Measurements from ENCODE around the gene ARHGEF16.

The ARHGEF16 gene

GRCh38 chr1:3423896-3424611 lies 30.4 kb upstream of the ARHGEF16 start:
- TF ChIP-seq CTCF (IDR thresholded peaks at IDR 0.05), result no peak
- intact Hi-C loops (cut with DNase I; ENCODE audit: low total_unique reads), result no loop called here
- Histone ChIP-seq H3K9me3 (no peaks in the 10 kb centered on the region), H3K4me1 (peaks cover 0 to 33% (median 26%) of the 10 kb centered on the region in 4 donors), H3K27ac (peak overlapping the region; percentile 91), H3K4me3 (no peak overlapping the region), H3K36me3 (peaks cover 27 to 45% (median 33%) of the 10 kb centered on the region in 3 donors), H3K27me3 (no peaks in the 10 kb centered on the region)
- DNase-seq, result no peak

GRCh38 chr1:3425486-3426215 lies 28.8 kb upstream of the ARHGEF16 start:
- Histone ChIP-seq H3K4me3 (no peak overlapping the region), H3K4me1 (peaks cover 0 to 33% (median 26%) of the 10 kb centered on the region in 4 donors), H3K27ac (no peak overlapping the region), H3K36me3 (peaks cover 34 to 59% (median 43%) of the 10 kb centered on the region in 3 donors), H3K9me3 (no peaks in the 10 kb centered on the region), H3K27me3 (no peaks in the 10 kb centered on the region)
- no peak for TF ChIP-seq CTCF (IDR thresholded peaks at IDR 0.05)
- intact Hi-C loops (cut with DNase I; ENCODE audit: low total_unique reads), result loop anchor here (5.0 kb wide), 3 partner anchors 363 to 553 kb away; no protein-coding TSS in a partner anchor
- DNase-seq, result no peak

GRCh38 chr1:3426956-3427535 lies 27.4 kb upstream of the ARHGEF16 start:
- intact Hi-C loops (cut with DNase I; ENCODE audit: low total_unique reads), result loop anchor here (5.0 kb wide), 3 partner anchors 365 to 555 kb away; no protein-coding TSS in a partner anchor
- Histone ChIP-seq H3K27ac (no peak overlapping the region), H3K27me3 (no peaks in the 10 kb centered on the region), H3K4me3 (no peak overlapping the region), H3K9me3 (no peaks in the 10 kb centered on the region), H3K36me3 (peaks cover 47 to 66% (median 57%) of the 10 kb centered on the region in 3 donors), H3K4me1 (peaks cover 0 to 26% (median 24%) of the 10 kb centered on the region in 4 donors)
- DNase-seq, result no peak
- no peak for TF ChIP-seq CTCF (IDR thresholded peaks at IDR 0.05)

GRCh38 chr1:3427711-3428704 lies 26.5 kb upstream of the ARHGEF16 start:
- H3K9me3 ChIP-seq, result no peaks in the 10 kb centered on the region
- peaks cover 0 to 17% (median 15%) of the 10 kb centered on the region in 4 donors for H3K4me1 ChIP-seq
- no peak for TF ChIP-seq CTCF (IDR thresholded peaks at IDR 0.05)
- no peak overlapping the region for H3K27ac ChIP-seq
- H3K4me3 ChIP-seq, result no peak overlapping the region
- intact Hi-C loops (cut with DNase I; ENCODE audit: low total_unique reads), result loop anchor here (5.0 kb wide), 3 partner anchors 366 to 556 kb away; no protein-coding TSS in a partner anchor
- H3K36me3 ChIP-seq, result peaks cover 56 to 75% (median 66%) of the 10 kb centered on the region in 3 donors
- no peaks in the 10 kb centered on the region for H3K27me3 ChIP-seq
- DNase-seq, result no peak

- no peak overlapping the region for H3K27ac ChIP-seq
- TF ChIP-seq CTCF (IDR thresholded peaks at IDR 0.05), result no peak
- H3K4me3 ChIP-seq, result no peak overlapping the region
- peaks cover 64 to 84% (median 71%) of the 10 kb centered on the region in 3 donors for H3K36me3 ChIP-seq
- no peaks in the 10 kb centered on the region for H3K9me3 ChIP-seq
- intact Hi-C loops (cut with DNase I; ENCODE audit: low total_unique reads), result loop anchor here (5.0 kb wide), 3 partner anchors 367 to 557 kb away; no protein-coding TSS in a partner anchor
- peaks cover 0 to 10% (median 7%) of the 10 kb centered on the region in 4 donors for H3K4me1 ChIP-seq
- H3K27me3 ChIP-seq, result no peaks in the 10 kb centered on the region
- DNase-seq, result no peak
Observed at GRCh38 chr1:3428899-3429298, 25.6 kb upstream of the ARHGEF16 start.

Data from tibial artery (tissue), 4 donors.